ENCODE data around the gene EVA1A.

EVA1A gene

GRCh38 chr2:75539955-75540716 is 20.6 kb downstream of the EVA1A start:
- no peak for DNase-seq

GRCh38 chr2:75538521-75539490 is 21.9 kb downstream of the EVA1A start:
- DNase-seq = no peak

DNA sequence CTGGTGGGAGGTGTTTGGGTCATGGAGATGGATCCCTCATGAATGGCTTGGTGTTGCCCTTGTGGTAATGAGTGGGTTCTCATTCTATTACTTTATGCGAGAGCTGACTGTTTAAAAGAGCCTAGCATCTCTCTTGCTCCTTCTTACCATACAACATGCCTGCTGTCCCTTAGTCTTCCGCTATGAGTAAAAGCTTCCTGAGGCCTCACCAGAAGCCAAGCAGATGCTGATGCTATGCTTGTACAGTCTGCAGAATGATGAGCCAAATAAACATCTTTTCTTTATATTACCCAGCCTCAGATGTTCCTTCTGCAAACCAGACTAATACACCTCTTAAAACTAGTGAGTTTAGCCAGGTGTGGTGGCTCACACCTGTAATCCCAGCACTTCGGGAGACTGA is 23.1 kb downstream of the EVA1A start:
- DNase-seq = no peak

DNA sequence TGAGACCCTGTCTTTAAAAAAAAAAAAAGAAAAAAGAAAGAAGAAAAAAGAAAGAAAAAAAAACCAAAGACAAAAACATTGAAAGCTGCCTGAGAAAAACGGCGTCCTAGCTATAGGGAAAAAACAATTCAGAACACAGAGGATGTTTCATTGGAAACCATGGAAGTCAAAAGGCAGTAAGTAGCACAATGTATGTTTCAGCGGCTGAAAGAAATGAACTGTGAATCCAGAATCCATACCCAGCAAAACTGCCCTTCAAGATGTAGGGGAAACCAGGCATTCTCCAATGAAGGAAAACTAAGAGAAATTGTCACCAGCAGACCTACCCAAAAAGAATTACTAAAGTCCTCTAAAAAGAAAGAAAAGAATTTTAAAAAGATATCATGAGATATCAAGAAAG is 27.6 kb downstream of the EVA1A start:
- DNase-seq = no peak

GRCh38 chr2:75532488-75532887 is 28.3 kb downstream of the EVA1A start:
- no peak for DNase-seq

DNA sequence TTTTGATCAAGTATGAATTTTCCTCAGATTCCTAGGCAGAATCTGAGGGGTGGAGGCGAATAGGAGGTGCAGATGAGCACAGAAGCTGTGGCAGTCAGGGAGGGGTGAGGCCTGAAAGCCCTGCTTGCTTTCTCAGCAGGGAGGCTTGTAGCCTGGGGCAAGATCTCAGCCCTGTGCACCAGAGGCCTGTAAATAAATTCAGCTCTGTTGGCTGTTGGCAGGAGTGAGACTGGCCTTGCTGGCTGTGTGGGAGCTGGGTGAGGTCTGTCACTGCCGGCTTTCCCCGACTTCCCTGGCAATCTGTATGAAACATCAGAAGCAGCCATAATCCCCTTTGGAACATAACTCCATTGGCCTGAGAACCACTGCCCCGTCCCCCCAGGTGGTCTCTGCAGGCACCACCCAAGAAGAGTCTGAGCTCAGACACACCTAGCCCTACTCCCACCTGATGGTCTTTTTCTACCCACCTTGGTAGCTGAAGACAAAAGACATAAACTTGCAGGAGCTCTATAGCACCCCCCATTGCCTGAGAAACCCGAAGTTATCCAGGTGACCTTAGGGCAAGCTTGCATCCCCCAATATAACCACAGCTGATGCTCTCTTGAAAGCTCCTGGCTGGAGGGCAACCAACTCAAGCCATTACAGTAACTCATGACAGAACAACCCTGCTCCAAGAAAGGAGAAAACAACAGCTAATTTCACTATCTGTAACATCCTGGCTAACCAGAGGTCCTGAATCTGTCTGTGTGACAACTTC is 32.3 kb downstream of the EVA1A start:
- DNase-seq = no peak

GRCh38 chr2:75527676-75528075 is 33.1 kb downstream of the EVA1A start:
- no peak for DNase-seq

DNA sequence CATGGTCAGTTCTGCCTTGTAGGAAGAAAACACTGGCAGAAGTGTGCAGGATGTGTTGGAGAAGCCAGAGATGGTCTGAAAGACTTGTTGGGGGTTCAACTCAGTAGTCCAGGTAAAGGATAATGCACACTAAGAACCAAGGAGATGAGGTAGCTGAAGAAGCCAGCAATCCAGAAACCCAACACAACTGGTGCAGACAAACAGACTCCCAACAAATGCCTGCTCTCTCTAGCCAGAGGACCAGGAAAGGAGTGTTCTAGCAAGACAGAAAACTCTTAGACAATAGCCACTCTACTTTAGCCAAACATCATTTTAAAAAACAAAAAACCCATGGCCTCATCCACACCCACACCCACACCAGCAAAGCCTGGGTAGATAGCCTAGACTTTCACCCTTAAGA is 33.9 kb downstream of the EVA1A start:
- no peak for DNase-seq

DNA sequence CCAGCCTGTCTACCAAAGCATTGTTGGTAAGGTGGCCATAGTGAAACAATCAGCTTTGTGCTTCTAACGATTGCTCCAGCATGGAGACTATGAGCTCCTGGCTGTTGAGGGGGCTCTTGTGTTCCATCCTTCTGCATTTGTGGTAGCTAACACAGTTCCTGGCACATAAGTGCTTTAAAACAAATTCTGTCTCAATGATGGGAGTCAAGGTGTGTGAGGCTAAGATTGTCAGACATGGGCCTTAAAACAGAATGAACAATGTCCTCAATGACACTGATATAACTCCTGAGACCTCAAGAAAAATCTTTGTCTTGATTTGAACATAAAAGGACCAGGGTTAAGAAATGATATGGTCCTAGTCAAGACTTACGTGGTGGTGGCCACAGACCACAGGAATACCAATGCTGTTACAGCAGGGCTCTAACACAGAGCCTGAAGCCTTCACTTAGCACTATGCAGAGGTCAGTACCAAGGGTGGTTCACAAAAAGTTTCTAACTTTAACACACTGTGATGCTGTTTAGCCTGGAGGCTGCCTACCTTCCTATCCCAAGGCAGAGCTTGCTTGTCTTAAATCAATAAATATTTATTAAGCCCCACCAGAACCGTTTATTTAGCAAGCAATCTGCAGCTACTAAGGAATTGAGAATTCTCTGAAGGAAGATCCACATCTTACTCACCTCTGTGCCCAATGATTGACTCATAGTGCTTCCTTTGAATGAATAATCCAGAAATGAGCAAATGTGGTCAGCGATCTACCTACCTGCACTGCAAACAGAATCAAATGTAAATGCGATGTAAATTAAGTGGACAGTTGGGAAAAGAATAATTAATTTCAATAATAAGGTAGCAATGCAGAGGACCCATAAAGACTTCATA is 35.1 kb downstream of the EVA1A start:
- no peak for DNase-seq

DNA sequence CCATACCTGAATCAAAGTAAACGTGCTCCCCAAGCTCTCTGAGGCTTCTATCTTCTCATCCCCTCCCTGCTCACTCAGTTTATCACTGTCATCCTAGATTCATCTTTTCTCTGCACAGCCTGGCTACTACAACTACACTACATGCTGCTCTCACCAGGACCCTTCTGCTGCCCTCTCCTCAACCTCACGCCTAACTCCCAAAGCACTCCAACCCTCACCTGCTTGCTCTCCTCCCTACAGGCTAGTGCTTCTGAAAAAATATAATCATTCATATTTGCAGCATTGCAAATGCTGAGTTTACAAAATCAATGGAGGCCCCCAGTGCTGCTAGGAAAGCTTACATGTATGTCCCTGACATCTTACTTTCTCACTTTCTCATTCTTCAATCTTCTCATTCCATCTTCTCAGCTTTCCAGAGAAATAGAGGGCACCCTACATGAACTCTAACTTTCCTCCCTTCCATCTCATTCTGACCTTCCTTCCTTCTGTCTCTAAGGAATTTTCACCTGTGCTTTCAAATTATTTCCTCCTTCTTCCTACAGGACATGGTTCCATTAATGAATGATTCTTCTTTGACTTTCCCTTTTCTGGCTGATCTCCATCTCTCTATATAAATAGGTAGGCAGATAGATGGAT is 36.3 kb downstream of the EVA1A start:
- no peak for DNase-seq

DNA sequence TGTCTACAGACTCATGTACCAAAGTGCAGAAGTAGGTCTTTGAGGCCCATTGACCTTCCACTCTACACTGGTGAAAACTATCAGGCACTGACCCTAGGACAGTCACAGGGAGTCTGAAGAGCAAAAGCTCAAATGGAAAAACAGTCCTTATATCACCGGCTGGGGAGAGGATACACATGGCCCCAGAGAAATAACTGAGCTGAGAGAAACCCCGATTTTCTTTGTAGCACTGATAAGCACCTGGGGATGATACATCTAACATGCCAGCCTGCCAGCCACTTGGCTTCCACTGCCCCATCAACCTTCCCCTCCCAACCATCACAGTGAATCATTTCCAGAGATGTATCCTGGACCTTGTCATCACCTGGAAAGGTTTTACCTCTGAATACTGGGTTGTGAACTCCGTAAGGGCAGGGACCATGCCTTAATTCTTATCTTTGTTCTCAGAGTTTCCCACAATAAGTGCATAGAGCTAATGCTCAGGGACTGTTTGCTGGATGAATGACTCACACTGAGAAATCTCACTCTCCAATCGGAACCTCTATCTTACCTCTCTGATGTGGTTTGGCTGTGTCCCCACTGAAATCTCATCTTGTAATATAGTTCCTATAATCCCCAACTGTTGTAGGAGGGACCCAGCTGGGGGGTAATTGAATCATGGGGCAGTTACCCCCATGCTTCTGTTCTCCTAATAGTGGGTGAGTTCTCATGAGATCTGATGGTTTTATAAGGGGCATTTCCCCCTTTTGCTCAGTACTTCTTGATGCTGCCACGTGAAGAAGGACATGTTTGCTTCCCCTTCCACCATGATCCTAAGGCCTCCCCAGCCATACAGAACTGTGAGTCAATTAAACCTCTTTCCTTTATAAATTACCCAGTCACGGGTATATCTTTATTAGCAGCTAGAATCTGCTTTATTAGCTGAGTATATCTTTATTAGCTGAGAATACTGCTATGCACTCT is 37.1 kb downstream of the EVA1A start:
- DNase-seq = no peak

DNA sequence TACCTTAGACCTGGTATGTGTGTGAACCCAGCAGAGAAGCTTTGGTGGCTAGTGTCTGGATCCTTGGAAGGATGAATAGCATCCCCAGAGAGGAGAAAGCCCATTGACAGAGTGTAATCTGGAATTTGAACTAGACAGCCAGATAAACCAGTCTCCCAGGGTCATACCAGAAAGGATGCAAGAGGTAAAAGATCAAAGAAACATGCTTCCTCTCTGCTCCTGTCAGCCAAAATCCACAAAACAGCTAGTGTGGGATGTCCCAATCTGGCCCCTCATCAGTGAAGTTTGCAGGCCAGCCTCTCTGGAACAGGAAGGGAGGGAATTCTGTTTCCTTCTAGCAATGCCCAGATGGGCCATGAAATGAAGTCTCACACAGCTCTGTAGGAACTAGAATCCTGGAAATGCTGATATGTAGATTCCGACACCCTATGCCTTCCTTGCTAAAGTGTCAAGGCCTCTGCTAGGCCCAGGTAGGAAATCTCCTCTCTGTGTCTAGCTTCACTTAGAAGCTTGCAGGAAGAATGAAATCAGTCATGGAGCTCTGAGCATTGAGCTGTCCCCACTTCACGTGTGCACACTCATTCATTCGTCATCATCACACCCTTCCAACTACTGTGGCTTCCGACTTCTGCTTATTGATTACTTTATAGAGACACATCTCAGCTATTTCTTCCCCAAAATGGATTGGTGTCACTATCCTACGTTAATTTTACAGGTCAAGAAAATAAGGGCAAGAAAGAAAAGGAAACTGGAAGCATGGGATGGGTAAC is 38.0 kb downstream of the EVA1A start:
- no peak for DNase-seq

GRCh38 chr2:75521225-75521872 is 39.4 kb downstream of the EVA1A start:
- no peak for DNase-seq

DNA sequence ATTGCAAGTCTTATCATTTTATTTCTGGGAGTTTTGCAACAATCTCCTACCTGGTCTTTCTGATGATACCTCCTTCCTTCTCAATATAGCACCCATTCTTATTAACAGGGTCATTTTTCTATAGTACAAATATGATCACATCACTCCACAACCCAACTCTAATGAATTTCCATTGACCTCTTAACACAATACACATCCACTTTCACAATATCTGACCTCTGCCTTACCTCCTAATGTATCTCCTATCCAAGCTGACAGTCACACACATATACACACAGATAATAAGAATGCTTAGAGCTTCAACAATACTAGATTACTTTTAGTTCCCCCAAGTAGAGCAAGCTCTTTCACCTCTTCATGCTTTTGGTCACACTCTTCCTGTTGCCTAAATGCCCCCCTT is 40.9 kb downstream of the EVA1A start:
- DNase-seq = no peak

DNA sequence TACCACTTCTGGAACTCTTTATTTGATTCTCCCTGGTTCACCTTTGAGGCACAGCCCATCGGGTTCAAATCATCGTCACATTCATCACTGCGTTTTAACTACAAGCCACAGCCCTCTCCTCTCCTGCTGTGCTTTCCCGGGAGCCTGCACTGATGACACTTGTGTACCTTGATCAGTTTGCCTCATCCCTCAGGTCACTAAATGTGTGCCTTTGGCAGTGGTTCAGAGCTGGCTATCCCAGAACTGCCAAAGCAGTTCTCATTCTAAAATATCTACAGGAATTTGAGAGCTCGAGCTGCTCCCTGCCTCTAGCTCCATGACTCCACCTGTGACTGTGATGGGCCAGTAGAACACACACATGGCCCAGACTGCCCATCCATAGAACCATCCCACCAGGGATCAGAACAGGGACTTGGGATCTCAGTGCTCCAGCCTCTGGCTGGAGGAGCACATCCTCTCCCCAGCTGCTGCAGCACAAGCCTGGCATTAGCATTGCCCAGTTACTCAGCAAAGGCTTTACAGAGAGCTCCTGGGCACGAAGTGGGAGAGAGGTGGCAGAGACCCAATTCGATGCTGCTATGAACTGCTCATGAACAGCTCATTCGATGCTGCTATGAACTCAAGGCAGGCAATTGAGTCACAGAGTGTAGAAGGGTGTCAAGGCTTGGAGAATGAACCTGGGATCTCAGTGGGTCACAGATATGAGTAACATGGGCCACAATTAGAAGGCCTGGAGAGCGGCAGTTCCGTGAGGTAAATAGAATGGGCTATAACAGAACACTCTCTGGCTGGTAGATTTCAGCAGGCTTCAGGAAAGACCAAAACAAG is 41.9 kb downstream of the EVA1A start:
- no peak for DNase-seq

DNA sequence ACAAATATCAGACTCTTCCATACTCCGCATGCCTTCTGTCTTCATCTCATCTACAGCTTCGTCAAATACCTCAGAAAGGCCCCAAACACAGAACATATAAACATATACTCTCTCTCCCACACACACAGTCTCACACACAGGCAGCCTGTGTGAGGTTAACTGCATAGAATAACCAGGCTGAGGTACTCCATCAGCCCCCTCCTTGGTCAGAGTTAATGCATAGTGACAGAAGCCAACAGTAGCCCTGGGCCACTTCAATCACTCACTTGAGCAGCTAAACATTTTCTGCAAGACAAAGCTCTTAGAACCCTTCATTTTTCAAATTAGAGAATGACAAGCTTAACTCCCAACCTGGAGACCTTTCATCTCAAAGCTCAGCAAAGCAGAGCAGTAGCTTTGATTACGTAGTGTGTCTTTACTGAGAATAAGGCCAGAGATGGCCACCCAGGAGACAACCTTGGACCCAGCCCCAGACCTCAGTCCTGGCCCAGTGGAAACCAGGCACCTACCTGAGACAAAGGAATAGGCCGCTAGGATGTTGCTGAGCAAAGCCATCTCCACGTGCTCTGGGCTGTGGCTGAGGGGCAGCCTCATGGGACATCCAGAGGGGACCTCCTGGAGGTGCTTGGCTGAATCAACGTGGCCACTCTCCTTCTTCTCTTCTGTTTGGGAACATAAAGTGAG is 43.0 kb downstream of the EVA1A start:
- no peak for DNase-seq

Data from NCI-H1694 treated with DMSO at 0.1 percent for 48 hours (cell line).